Endothelial cell of umbilical vein (primary cell): ENCODE measurements around the gene DNAJB12. TPM values are rescaled to one million over a fixed set of nuclear protein-coding genes. Genes with fewer than 3 reads are reported as not detected.

Experiments used
- BruUV-seq: library from RNA; stranded (reverse); fragments of 400-500 nt; replicated peaks from 2 replicates; lab custom pipeline; 2021; lab: Mats Ljungman, UMichigan
- CTCF ChIA-PET: fragments of 300-600, 350-600 bp; sonication (Branson Sonifier 250); formaldehyde crosslinking; loops from one replicate; lab custom pipeline; 2021; ENCODE audit warnings: antibody characterized with exemption, inconsistent platforms; lab: Charles Lee
- POLR2A ChIA-PET: fragments of 300-600, 350-600 bp; sonication (Branson Sonifier 250); formaldehyde crosslinking; loops from one replicate; lab custom pipeline; 2021; ENCODE audit warnings: antibody characterized with exemption, inconsistent platforms; lab: Charles Lee
- DNase-seq: peaks from one replicate; pipeline ENCODE4 v3.0.0-alpha.2; 2011; ENCODE audit warnings: low read depth, low spot score
- FAIRE-seq: peaks from 2 replicates; lab custom pipeline; 2011; peaks lifted over from hg19 to GRCh38; lab: Jason Lieb, UNC
- H2AFZ ChIP-seq: 2 replicates; pipeline ENCODE4 v1.6.0; 2012; ENCODE audit warnings: low read depth, low read length, control low read depth, inconsistent platforms
- H3K27ac ChIP-seq: 2 replicates; pipeline ENCODE4 v1.5.1; 2011; ENCODE audit warnings: low read depth, mild to moderate bottlenecking, control low read depth, low read length, moderate library complexity; ENCODE audit not compliant: insufficient read depth
- H3K27me3 ChIP-seq, 2 experiments: 2 replicates each; pipeline versions ENCODE4 v1.6.0 to v1.6.1; 2011; ENCODE audit warnings: low read length in 2 of 2, mixed read lengths in 1 of 2; ENCODE audit not compliant: control insufficient read depth in 2 of 2, insufficient read depth in 2 of 2
- H3K36me3 ChIP-seq, 2 experiments: 2 replicates in 1 of 2; 3 replicates in 1 of 2; pipeline ENCODE4 v1.5.1; 2011; ENCODE audit warnings: low read length in 2 of 2, mild to moderate bottlenecking in 1 of 2, moderate library complexity in 1 of 2; ENCODE audit not compliant: control insufficient read depth in 2 of 2, insufficient read depth in 2 of 2; ENCODE audit errors: extremely low read depth in 1 of 2
- H3K4me1 ChIP-seq: 3 replicates; pipeline ENCODE4 v1.5.1; 2011; ENCODE audit warnings: mild to moderate bottlenecking, low read length; ENCODE audit not compliant: control insufficient read depth, insufficient read depth; ENCODE audit errors: extremely low read depth
- H3K4me2 ChIP-seq: 2 replicates; pipeline ENCODE4 v1.6.1; 2011; ENCODE audit warnings: low read length, control low read depth, mixed read lengths; ENCODE audit not compliant: insufficient read depth
- H3K4me3 ChIP-seq, 3 experiments: fragments of 200-600 bp in 1 of 3; sonication (generic), shearing (Covaris generic) in 1 of 3; replicated peaks in 1 of 3; 2 replicates each; pipeline ENCODE4 v1.5.1; 2011 to 2016; ENCODE audit warnings: control low read depth in 3 of 3, low read length in 3 of 3, mild to moderate bottlenecking in 2 of 3, inconsistent platforms in 1 of 3, low read depth in 1 of 3, moderate library complexity in 1 of 3; ENCODE audit not compliant: insufficient read depth in 1 of 3
- H3K79me2 ChIP-seq: 2 replicates; pipeline ENCODE4 v1.6.0; 2012; ENCODE audit warnings: low read length, inconsistent platforms; ENCODE audit not compliant: control insufficient read depth, insufficient read depth
- H3K9ac ChIP-seq: replicated peaks from 2 replicates; pipeline ENCODE3; 2011; ENCODE audit warnings: low read length, control low read depth; ENCODE audit not compliant: insufficient read depth; ENCODE audit errors: extremely low read depth
- H3K9me1 ChIP-seq: replicated peaks from 3 replicates; pipeline ENCODE4 v1.6.0; 2011; ENCODE audit warnings: mild to moderate bottlenecking, low read length; ENCODE audit not compliant: control insufficient read depth, insufficient read depth; ENCODE audit errors: extremely low read depth
- H3K9me3 ChIP-seq: replicated peaks from 2 replicates; pipeline ENCODE4 v1.5.1; 2012; ENCODE audit warnings: low read length, inconsistent platforms; ENCODE audit not compliant: control insufficient read depth, insufficient read depth
- H4K20me1 ChIP-seq: replicated peaks from 2 replicates; pipeline ENCODE3; 2011; ENCODE audit warnings: mild to moderate bottlenecking, low read length; ENCODE audit not compliant: control insufficient read depth, insufficient read depth; ENCODE audit errors: extremely low read depth
- CTCF ChIP-seq, 2 donors: IDR thresholded peaks; 1 replicate in 1 of 2; 2 replicates in 1 of 2; pipeline ENCODE4 v1.5.1; 2011; ENCODE audit warnings: low read length in 2 of 2, mild to moderate bottlenecking in 2 of 2, moderate library complexity in 2 of 2, control low read depth in 1 of 2, inconsistent platforms in 1 of 2, low read depth in 1 of 2; ENCODE audit not compliant: insufficient read depth in 1 of 2; ENCODE audit errors: extremely low read depth in 1 of 2
- EZH2 ChIP-seq: IDR thresholded peaks from 2 replicates; pipeline ENCODE4 v1.6.1; 2012; ENCODE audit warnings: borderline replicate concordance, low read depth, mild to moderate bottlenecking, moderate library complexity, low read length, inconsistent platforms; ENCODE audit not compliant: severe bottlenecking
- FOS ChIP-seq: IDR thresholded peaks from 2 replicates; pipeline ENCODE4 v1.6.1; 2011; ENCODE audit warnings: mild to moderate bottlenecking, low read length, moderate library complexity, borderline replicate concordance; ENCODE audit not compliant: insufficient read depth
- GATA2 ChIP-seq: IDR thresholded peaks from 2 replicates; pipeline ENCODE4 v1.7.0; 2011; ENCODE audit warnings: low read depth, mild to moderate bottlenecking, moderate library complexity, mixed read lengths, low read length; ENCODE audit not compliant: insufficient read length, insufficient read depth
- JUN ChIP-seq: IDR thresholded peaks from 2 replicates; pipeline ENCODE4 v1.6.1; 2011; ENCODE audit warnings: borderline replicate concordance, low read depth; ENCODE audit not compliant: insufficient read length, insufficient read depth
- MAX ChIP-seq: IDR thresholded peaks from 2 replicates; pipeline ENCODE4 v1.6.1; 2011; ENCODE audit not compliant: insufficient read depth, insufficient read length
- MYC ChIP-seq: IDR thresholded peaks from one replicate; pipeline ENCODE4 v1.6.1; 2011; ENCODE audit warnings: mild to moderate bottlenecking, low read depth, low read length
- POLR2A ChIP-seq: IDR thresholded peaks from 2 replicates; pipeline ENCODE4 v1.6.1; 2012; ENCODE audit warnings: low read depth, mild to moderate bottlenecking, control low read depth, low read length
- POLR2AphosphoS5 ChIP-seq: IDR thresholded peaks from 2 replicates; pipeline ENCODE4 v1.6.1; 2012; ENCODE audit warnings: low read depth, mild to moderate bottlenecking, control low read depth, low read length, moderate library complexity; ENCODE audit not compliant: insufficient read depth
- dilution Hi-C: fragments of 300-500 bp; cut with MboI; formaldehyde crosslinking; loops from one replicate; pipeline ENCODE4 v1.15.0; 2019; ENCODE audit warnings: low sequenced_read_pairs; ENCODE audit not compliant: extremely low pct_ligation_motif_present
- intact Hi-C: fragments of 100-400 bp; cut with micrococcal nuclease; formaldehyde crosslinking; loops from one replicate; pipeline ENCODE4 v1.10.0; 2022
- polyA plus RNA-seq, 4 experiments: library from polyadenylated mRNA; depleted of rRNA in 3 of 4; stranded (reverse) in 3 of 4; unstranded in 1 of 4; fragments of >200 nt; gene quantifications; 2 replicates each; pipeline versions ENCODE4 v1.2.1 to v1.2.3, GENCODE V29; 2011 to 2012; ENCODE audit warnings: missing spikeins in 1 of 4
- small RNA-seq: library from RNA; depleted of rRNA; stranded (forward); fragments of <200 nt; gene quantifications from one replicate; pipeline ENCODE3, GENCODE V24; 2012; ENCODE audit warnings: low replicate concordance, low read depth; ENCODE audit not compliant: insufficient read depth, insufficient read length
- total RNA-seq: library from RNA; stranded (reverse); gene quantifications from 2 replicates; pipeline ENCODE4 v1.2.3, GENCODE V29; 2021

The DNAJB12 gene
- total and polyA plus RNA-seq, 2 donors (not counting 3 experiments of a cell fraction or from before 2014, with no cell fraction given): 27.2 to 44.2 TPM

- CTCF ChIA-PET: interaction anchor here (1.4 to 2.5 kb wide), 2 partner anchors 10 to 25 kb away, joined by 3 to 10 read pairs; no protein-coding TSS in a partner anchor
- POLR2A ChIA-PET: no interaction called here
- FAIRE-seq: no peak
- intact Hi-C loops (no loop called here), dilution Hi-C loops (no loop called here)
- no TSS peak for BruUV-seq
- H3K27me3 ChIP-seq: no peaks in the 10 kb centered on the region
- H3K36me3 ChIP-seq: no peaks in the 10 kb centered on the region
- no peak overlapping the region for H2AFZ ChIP-seq
- H3K4me2 ChIP-seq: no peak overlapping the region
- H3K4me3 ChIP-seq: no peak overlapping the region
- no peak overlapping the region for H3K27ac ChIP-seq
- TF ChIP-seq FOS: no peak
- TF ChIP-seq JUN: no peak
- no peak for TF ChIP-seq MYC
- TF ChIP-seq CTCF (IDR thresholded peaks at IDR 0.05; ENCODE audit: extremely low read depth in 1 of 2, insufficient read depth in 1 of 2, low read depth in 1 of 2, low read length in 2 of 2): no peak
- TF ChIP-seq POLR2AphosphoS5: no peak
- no peak for TF ChIP-seq GATA2
- no peak for TF ChIP-seq MAX
- no peak for TF ChIP-seq POLR2A
- no peak for TF ChIP-seq EZH2
- DNase-seq: no peak
- no peak overlapping the region for H3K9ac ChIP-seq
- no peaks in the 10 kb centered on the region for H3K4me1 ChIP-seq
- H4K20me1 ChIP-seq: no peaks in the 10 kb centered on the region
- H3K79me2 ChIP-seq: no peaks in the 10 kb centered on the region
- H3K9me1 ChIP-seq: no peaks in the 10 kb centered on the region
- H3K9me3 ChIP-seq: no peaks in the 10 kb centered on the region
These were observed 71.6 kb downstream of the DNAJB12 start for GRCh38 chr10:72283131-72283530.

Small RNA genes within 50 kb of the gene (small RNA-seq; reads per million reads assigned to genes)
- not detected for gene RNU6-805P

Other genes starting within 250 kb of the DNAJB12 start
- gene ANAPC16, start 138.9 kb downstream of the DNAJB12 start, total RNA-seq: 44.2 and 44.4 TPM in 2 replicates
- gene ANAPC16, start 138.9 kb downstream of the DNAJB12 start, polyA plus RNA-seq: 32.2 and 38.1 TPM in 2 replicates
- 24.9 and 28.2 TPM in 2 replicates for gene ASCC1, start 138.6 kb downstream of the DNAJB12 start, total RNA-seq
- 14.9 and 16.0 TPM in 2 replicates for gene ASCC1, start 138.6 kb downstream of the DNAJB12 start, polyA plus RNA-seq
- 53.0 and 60.4 TPM in 2 replicates for gene DDIT4, start 81.0 kb downstream of the DNAJB12 start, total RNA-seq
- gene DDIT4, start 81.0 kb downstream of the DNAJB12 start, polyA plus RNA-seq: 64.2 and 65.3 TPM in 2 replicates